GM21447 (cell line): Measurements from ENCODE around the gene RASSF8.
"Not testable (repeated sequence)": the region's sequence is repeated elsewhere in the genome, so short reads cannot be mapped to it uniquely, and the experiment has no call there.

Experiments
- ATAC-seq: cut with Tn5 transposase; IDR thresholded peaks from one replicate; pipeline ENCODE4 v1.9.1; 2021; ENCODE audit not compliant: unreplicated experiment

The RASSF8 gene

GRCh38 chr12:26055087-26055486, 96.6 kb downstream of the RASSF8 start:
- ATAC-seq, result no peak

GRCh38 chr12:26056335-26056734, 97.9 kb downstream of the RASSF8 start:
- no peak for ATAC-seq

GRCh38 chr12:26057271-26057670, 98.8 kb downstream of the RASSF8 start:
- ATAC-seq, result not testable (repeated sequence)

- no peak for ATAC-seq
Measured at GRCh38 chr12:26058308-26058707, 99.8 kb downstream of the RASSF8 start.

GRCh38 chr12:26058818-26059217, 100.3 kb downstream of the RASSF8 start:
- no peak for ATAC-seq

GRCh38 chr12:26062006-26062405, 103.5 kb downstream of the RASSF8 start:
- no peak for ATAC-seq

- ATAC-seq, result no peak
Measured at GRCh38 chr12:26062566-26062965, 104.1 kb downstream of the RASSF8 start.

GRCh38 chr12:26065451-26065850, 107.0 kb downstream of the RASSF8 start:
- ATAC-seq, result no peak

GRCh38 chr12:26068503-26068902, 110.0 kb downstream of the RASSF8 start:
- no peak for ATAC-seq

GRCh38 chr12:26069796-26070195, 111.3 kb downstream of the RASSF8 start:
- ATAC-seq, result no peak

GRCh38 chr12:26077915-26078702, 119.6 kb downstream of the RASSF8 start:
- no peak for ATAC-seq

GRCh38 chr12:26080911-26081310, 122.4 kb downstream of the RASSF8 start:
- no peak for ATAC-seq

GRCh38 chr12:26086936-26087335, 128.5 kb downstream of the RASSF8 start:
- ATAC-seq, result no peak

GRCh38 chr12:26088998-26089397, 130.5 kb downstream of the RASSF8 start:
- peak; percentile 96 for ATAC-seq

GRCh38 chr12:26090836-26091510, 132.5 kb downstream of the RASSF8 start:
- ATAC-seq, result no peak

GRCh38 chr12:26091822-26092221, 133.3 kb downstream of the RASSF8 start:
- ATAC-seq, result no peak

- no peak for ATAC-seq
Measured at GRCh38 chr12:26092346-26093105, 134.0 kb downstream of the RASSF8 start.

- no peak for ATAC-seq
Measured at GRCh38 chr12:26095186-26095585, 136.7 kb downstream of the RASSF8 start.

- no peak for ATAC-seq
Measured at GRCh38 chr12:26096036-26096435, 137.6 kb downstream of the RASSF8 start.

- ATAC-seq, result peak; percentile 87
Measured at GRCh38 chr12:26097046-26097878, 138.8 kb downstream of the RASSF8 start.
